Measurements from ENCODE around the gene SYNPO. TPM values are rescaled to one million over a fixed set of nuclear protein-coding genes. Genes with fewer than 3 reads are reported as not detected.

The SYNPO gene
- total RNA-seq, 1 experiment from 2014 or later = 4.5 TPM

- no peak for DNase-seq (ENCODE audit: low read depth)
Observed at GRCh38 chr5:150689120-150689519, 48.7 kb downstream of the SYNPO start.

GRCh38 chr5:150690760-150691159 lies 50.3 kb downstream of the SYNPO start:
- DNase-seq (ENCODE audit: low read depth) = no peak

- DNase-seq (ENCODE audit: low read depth) = no peak
Observed at GRCh38 chr5:150692276-150692675, 51.8 kb downstream of the SYNPO start.

GRCh38 chr5:150694612-150695011 lies 54.2 kb downstream of the SYNPO start:
- peak; percentile 67 for DNase-seq (ENCODE audit: low read depth)

GRCh38 chr5:150700246-150700593 lies 59.8 kb downstream of the SYNPO start:
- DNase-seq (ENCODE audit: low read depth) = no peak

- DNase-seq (ENCODE audit: low read depth) = peak; percentile 95
Observed at GRCh38 chr5:150700594-150701377, 60.3 kb downstream of the SYNPO start, which contains the start of gene RBM22. Gene RBM22, minus strand, starts transcription at chr5:150701062. Its CDS starts 77 bp downstream, at chr5:150700985.

- DNase-seq (ENCODE audit: low read depth) = no peak
Observed at GRCh38 chr5:150703762-150704161, 63.3 kb downstream of the SYNPO start.

GRCh38 chr5:150706776-150707390 lies 66.4 kb downstream of the SYNPO start:
- DNase-seq (ENCODE audit: low read depth) = no peak

Other genes starting within 250 kb of the SYNPO start
- not detected in 2 replicates for gene CD74, start 227.8 kb upstream of the SYNPO start, total RNA-seq (2014; rRNA removed; shearing (Covaris generic))
- 6,432 and 6,529 TPM in 2 replicates for gene RPS14, start 190.9 kb upstream of the SYNPO start, total RNA-seq (2014; rRNA removed; shearing (Covaris generic))
- 16.1 and 34.7 TPM in 2 replicates for gene NDST1, start 132.5 kb upstream of the SYNPO start, total RNA-seq (2014; rRNA removed; shearing (Covaris generic))
- 0.09 TPM in 1 of 2 replicates, not detected in the other for gene MYOZ3, start 20.6 kb downstream of the SYNPO start, total RNA-seq (2014; rRNA removed; shearing (Covaris generic))
- gene RBM22, start 60.4 kb downstream of the SYNPO start, total RNA-seq (2014; rRNA removed; shearing (Covaris generic)) = 51.4 and 51.9 TPM in 2 replicates
- gene DCTN4, start 118.4 kb downstream of the SYNPO start, total RNA-seq (2014; rRNA removed; shearing (Covaris generic)) = 43.2 and 49.3 TPM in 2 replicates
- gene SMIM3, start 138.1 kb downstream of the SYNPO start, total RNA-seq (2014; rRNA removed; shearing (Covaris generic)) = 41.9 and 47.1 TPM in 2 replicates
- 0.51 TPM in 1 of 2 replicates, not detected in the other for gene IRGM, start 205.9 kb downstream of the SYNPO start, total RNA-seq (2014; rRNA removed; shearing (Covaris generic))

Measured in Daoy (cell line).